ENCODE data around the gene CBY2. TPM values are rescaled to one million over a fixed set of nuclear protein-coding genes. Genes with fewer than 3 reads are reported as not detected.
"Not testable (repeated sequence)": the region's sequence is repeated elsewhere in the genome, so short reads cannot be mapped to it uniquely, and the experiment has no call there.

Gene CBY2
- total and polyA plus RNA-seq, 10 donors = 0.61 TPM; not detected in 9

GRCh38 chr13:45662162-45662561 lies 40.0 kb upstream of the CBY2 start:
- no peak for DNase-seq
- Histone ChIP-seq H3K4me1 (no peaks in the 10 kb centered on the region), H3K9me3 (peaks cover 0 to 13% (median 0%) of the 10 kb centered on the region in 8 donors), H3K27ac (no peak overlapping the region), H3K36me3 (no peaks in the 10 kb centered on the region), H3K27me3 (replicated peaks in 1 of 7) (no peaks in the 10 kb centered on the region), H3K4me3 (no peak overlapping the region)
- intact Hi-C loops (cut with DNase I; ENCODE audit: low total_unique reads) = no loop called here
- TF ChIP-seq CTCF (IDR thresholded peaks at IDR 0.05 in 8 of 11, conservative IDR thresholded peaks at IDR 0.05 in 3 of 11) (no peak), POLR2A (IDR thresholded peaks at IDR 0.05) (no peak), POLR2AphosphoS5 (IDR thresholded peaks at IDR 0.05) (no peak)
- WGBS, 5 donors = 65 to 75% (median 69%) methylated on average over 1 of the region's 1 CpG

GRCh38 chr13:45662903-45663302 lies 39.2 kb upstream of the CBY2 start:
- H3K9me3 ChIP-seq; H3K27ac ChIP-seq; intact Hi-C loops (cut with DNase I; ENCODE audit: low total_unique reads); H3K4me3 ChIP-seq; H3K36me3 ChIP-seq; DNase-seq; H3K4me1 ChIP-seq; H3K27me3 ChIP-seq (replicated peaks in 1 of 7): not testable (repeated sequence)
- 96 to 100% (median 100%) methylated on average over 1 of the region's 1 CpG for WGBS, 5 donors

GRCh38 chr13:45669626-45670025 lies 32.5 kb upstream of the CBY2 start:
- H3K4me3 ChIP-seq; intact Hi-C loops (cut with DNase I; ENCODE audit: low total_unique reads); H3K36me3 ChIP-seq; H3K9me3 ChIP-seq; H3K27ac ChIP-seq; H3K4me1 ChIP-seq; H3K27me3 ChIP-seq (replicated peaks in 1 of 7); DNase-seq: not testable (repeated sequence)
- 74 to 96% (median 86%) methylated on average over 5 to 13 of the region's 14 CpGs for WGBS, 5 donors

GRCh38 chr13:45670189-45670885 lies 31.8 kb upstream of the CBY2 start:
- intact Hi-C loops (cut with DNase I; ENCODE audit: low total_unique reads) = no loop called here
- no peak for DNase-seq
- Histone ChIP-seq H3K27me3 (replicated peaks in 1 of 7) (no peaks in the 10 kb centered on the region), H3K27ac (no peak overlapping the region), H3K9me3 (peaks cover 0 to 1% (median 0%) of the 10 kb centered on the region in 8 donors), H3K36me3 (no peaks in the 10 kb centered on the region), H3K4me1 (no peaks in the 10 kb centered on the region), H3K4me3 (no peak overlapping the region)
- WGBS, 5 donors = 90 to 96% (median 93%) methylated on average over 5 of the region's 5 CpGs
- TF ChIP-seq CTCF (IDR thresholded peaks at IDR 0.05 in 8 of 11, conservative IDR thresholded peaks at IDR 0.05 in 3 of 11) = no peak
- TF ChIP-seq POLR2AphosphoS5 (IDR thresholded peaks at IDR 0.05) = no peak
- no peak for TF ChIP-seq POLR2A (IDR thresholded peaks at IDR 0.05)

GRCh38 chr13:45674908-45675307 lies 27.2 kb upstream of the CBY2 start:
- intact Hi-C loops (cut with DNase I; ENCODE audit: low total_unique reads) = no loop called here
- Histone ChIP-seq H3K27ac (no peak overlapping the region), H3K4me3 (no peak overlapping the region), H3K4me1 (no peaks in the 10 kb centered on the region), H3K9me3 (no peaks in the 10 kb centered on the region), H3K36me3 (no peaks in the 10 kb centered on the region), H3K27me3 (replicated peaks in 1 of 7) (peaks cover 0 to 11% (median 0%) of the 10 kb centered on the region in 7 donors)
- no peak for DNase-seq
- WGBS, 5 donors = 43 to 70% (median 65%) methylated on average over 1 of the region's 1 CpG
- TF ChIP-seq POLR2A (IDR thresholded peaks at IDR 0.05) (no peak), POLR2AphosphoS5 (IDR thresholded peaks at IDR 0.05) (no peak), CTCF (IDR thresholded peaks at IDR 0.05 in 8 of 11, conservative IDR thresholded peaks at IDR 0.05 in 3 of 11) (no peak)

Measured in spleen (tissue), 11 donors.